ENCODE data around the gene PAF1. TPM values are rescaled to one million over a fixed set of nuclear protein-coding genes. Genes with fewer than 3 reads are reported as not detected.

Gene PAF1
- polyA plus RNA-seq, 1 donor from 2014 or later: 37.3 TPM

- Histone ChIP-seq H3K4me3 (ENCODE audit: low read length) (no peak overlapping the region), H3K9ac (ENCODE audit: low read length) (no peak overlapping the region), H3K4me2 (ENCODE audit: low read length) (no peak overlapping the region), H3K79me2 (replicated peaks; ENCODE audit: insufficient read depth, low read length) (no peaks in the 10 kb centered on the region), H3K36me3 (ENCODE audit: insufficient read depth, low read length) (no peaks in the 10 kb centered on the region), H3K9me2 (ENCODE audit: insufficient read depth, low read length) (no peaks in the 10 kb centered on the region), H3K9me3 (ENCODE audit: low read length) (no peaks in the 10 kb centered on the region), H3F3A (ENCODE audit: insufficient read depth, low read length, poor library complexity, severe bottlenecking) (no peaks in the 10 kb centered on the region), H4K20me1 (ENCODE audit: insufficient read depth) (no peaks in the 10 kb centered on the region), H2AFZ (ENCODE audit: low read depth, low read length) (no peak overlapping the region), H3K27me3 (ENCODE audit: insufficient read depth, low read depth, low read length) (no peaks in the 10 kb centered on the region), H3K27ac (ENCODE audit: low read length) (no peak overlapping the region)
- TF ChIP-seq CTCF (IDR thresholded peaks at IDR 0.05; ENCODE audit: poor library complexity, severe bottlenecking) (no peak), RAD21 (conservative IDR thresholded peaks at IDR 0.05) (no peak), REST (IDR thresholded peaks at IDR 0.05; ENCODE audit: borderline replicate concordance) (no peak), POLR2AphosphoS5 (IDR thresholded peaks at IDR 0.05) (no peak), TAF1 (IDR thresholded peaks at IDR 0.05; ENCODE audit: low read depth) (no peak), MXI1 (conservative IDR thresholded peaks at IDR 0.05; ENCODE audit: poor library complexity, severe bottlenecking) (no peak), EP300 (conservative IDR thresholded peaks at IDR 0.05; ENCODE audit: poor library complexity, severe bottlenecking) (no peak), EZH2 (IDR thresholded peaks at IDR 0.05; ENCODE audit: borderline replicate concordance, insufficient read depth, low read length, poor library complexity, severe bottlenecking) (no peak), SMC3 (conservative IDR thresholded peaks at IDR 0.05; ENCODE audit: poor library complexity) (no peak)
Observed at GRCh38 chr19:39377373-39378362, 13.2 kb downstream of the PAF1 start.

GRCh38 chr19:39375929-39376328 lies 15.0 kb downstream of the PAF1 start:
- Histone ChIP-seq H3K79me2 (replicated peaks; ENCODE audit: insufficient read depth, low read length) (no peaks in the 10 kb centered on the region), H3K27me3 (ENCODE audit: insufficient read depth, low read depth, low read length) (no peaks in the 10 kb centered on the region), H3K9me2 (ENCODE audit: insufficient read depth, low read length) (no peaks in the 10 kb centered on the region), H3K4me2 (ENCODE audit: low read length) (no peak overlapping the region), H3K27ac (ENCODE audit: low read length) (no peak overlapping the region), H4K20me1 (ENCODE audit: insufficient read depth) (no peaks in the 10 kb centered on the region), H3K36me3 (ENCODE audit: insufficient read depth, low read length) (no peaks in the 10 kb centered on the region), H2AFZ (ENCODE audit: low read depth, low read length) (no peak overlapping the region), H3K9me3 (ENCODE audit: low read length) (no peaks in the 10 kb centered on the region), H3K9ac (ENCODE audit: low read length) (no peak overlapping the region), H3F3A (ENCODE audit: insufficient read depth, low read length, poor library complexity, severe bottlenecking) (no peaks in the 10 kb centered on the region), H3K4me3 (ENCODE audit: low read length) (no peak overlapping the region)
- TF ChIP-seq EZH2 (IDR thresholded peaks at IDR 0.05; ENCODE audit: borderline replicate concordance, insufficient read depth, low read length, poor library complexity, severe bottlenecking): no peak

All from neural cell (in vitro differentiated cells).